Stimulated activated CD8-positive, alpha-beta memory T cell treated with anti-CD3 and anti-CD28 coated beads, Interleukin-7, amount 100 ng/mL, for 1 hour (primary cell): Measurements from ENCODE around the gene USP17L28.
"Not testable (repeated sequence)": the region's sequence is repeated elsewhere in the genome, so short reads cannot be mapped to it uniquely, and the experiment has no call there.

ENCODE experiments used
- DNase-seq, 2 donors: peaks; one replicate each; pipeline ENCODE4 v3.0.0-alpha.2; 2020; ENCODE audit warnings: low read depth in 2 of 2

The USP17L28 gene

DNA sequence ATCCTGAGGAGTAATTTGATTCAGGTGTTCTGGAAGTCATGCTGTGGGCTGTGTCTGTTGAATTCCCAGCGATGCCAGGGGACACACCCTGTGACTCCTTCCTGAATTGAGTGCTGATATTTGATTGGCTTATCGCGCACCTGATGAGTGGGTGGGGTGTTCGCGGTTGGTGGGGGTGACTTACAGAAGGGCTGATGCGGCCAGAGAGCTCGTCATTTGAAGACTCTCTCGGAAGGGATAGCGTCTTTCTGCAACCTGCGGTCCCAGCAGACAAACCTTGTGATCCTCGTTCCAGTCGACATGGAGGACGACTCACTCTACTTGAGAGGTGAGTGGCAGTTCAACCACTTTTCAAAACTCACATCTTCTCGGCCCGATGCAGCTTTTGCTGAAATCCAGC, at the start of gene USP17L28:
USP17L28 (plus strand) TSS at position 301 of the 400 bp plus-strand sequence; CDS start at position 301, 0 bp downstream.
- not testable (repeated sequence) for DNase-seq

DNA sequence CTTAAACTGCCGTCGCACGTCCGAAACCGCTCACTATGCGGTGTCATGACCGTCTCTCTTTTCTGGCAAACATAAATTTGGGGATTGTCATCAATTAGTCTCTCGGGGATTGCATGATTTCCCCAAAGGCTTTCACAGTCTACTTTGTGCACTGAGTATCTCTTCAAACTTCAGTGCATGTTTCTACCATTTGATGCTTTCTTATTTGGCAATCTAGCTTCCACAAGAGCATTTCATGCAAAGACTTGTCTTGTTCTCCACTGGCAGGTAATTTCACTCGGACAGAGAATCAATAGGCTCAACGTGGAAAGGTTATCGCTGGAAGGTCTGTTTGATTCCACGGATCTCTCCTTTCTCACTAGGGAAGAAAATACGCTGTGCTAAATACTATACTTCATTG, 24.5 kb upstream of the USP17L28 start:
- DNase-seq, result not testable (repeated sequence)

GRCh38 chr4:9324865-9325264, 23.8 kb upstream of the USP17L28 start, which contains the start of gene USP17L24:
Gene USP17L24, plus strand, starts transcription at chr4:9325165. Its CDS starts 0 bp downstream, at chr4:9325165.
- not testable (repeated sequence) for DNase-seq

DNA sequence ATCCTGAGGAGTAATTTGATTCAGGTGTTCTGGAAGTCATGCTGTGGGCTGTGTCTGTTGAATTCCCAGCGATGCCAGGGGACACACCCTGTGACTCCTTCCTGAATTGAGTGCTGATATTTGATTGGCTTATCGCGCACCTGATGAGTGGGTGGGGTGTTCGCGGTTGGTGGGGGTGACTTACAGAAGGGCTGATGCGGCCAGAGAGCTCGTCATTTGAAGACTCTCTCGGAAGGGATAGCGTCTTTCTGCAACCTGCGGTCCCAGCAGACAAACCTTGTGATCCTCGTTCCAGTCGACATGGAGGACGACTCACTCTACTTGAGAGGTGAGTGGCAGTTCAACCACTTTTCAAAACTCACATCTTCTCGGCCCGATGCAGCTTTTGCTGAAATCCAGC, 19.1 kb upstream of the USP17L28 start, which contains the start of gene USP17L25:
USP17L25 (plus strand) TSS at position 301 of the 400 bp plus-strand sequence; CDS start at position 301, 0 bp downstream.
- DNase-seq, result not testable (repeated sequence)

GRCh38 chr4:9334358-9334757, 14.3 kb upstream of the USP17L28 start, which contains the start of gene USP17L26:
Gene USP17L26, plus strand, starts transcription at chr4:9334658. Its CDS starts 0 bp downstream, at chr4:9334658.
- not testable (repeated sequence) for DNase-seq

DNA sequence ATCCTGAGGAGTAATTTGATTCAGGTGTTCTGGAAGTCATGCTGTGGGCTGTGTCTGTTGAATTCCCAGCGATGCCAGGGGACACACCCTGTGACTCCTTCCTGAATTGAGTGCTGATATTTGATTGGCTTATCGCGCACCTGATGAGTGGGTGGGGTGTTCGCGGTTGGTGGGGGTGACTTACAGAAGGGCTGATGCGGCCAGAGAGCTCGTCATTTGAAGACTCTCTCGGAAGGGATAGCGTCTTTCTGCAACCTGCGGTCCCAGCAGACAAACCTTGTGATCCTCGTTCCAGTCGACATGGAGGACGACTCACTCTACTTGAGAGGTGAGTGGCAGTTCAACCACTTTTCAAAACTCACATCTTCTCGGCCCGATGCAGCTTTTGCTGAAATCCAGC, 9.6 kb upstream of the USP17L28 start, which contains the start of gene USP17L5:
USP17L5 (plus strand) TSS at position 301 of the 400 bp plus-strand sequence; CDS start at position 301, 0 bp downstream.
- DNase-seq, result not testable (repeated sequence)

- not testable (repeated sequence) for DNase-seq
Measured at GRCh38 chr4:9343848-9344247, 4.8 kb upstream of the USP17L28 start, which contains the start of gene USP17L27. Gene USP17L27, plus strand, starts transcription at chr4:9344148. Its CDS starts 0 bp downstream, at chr4:9344148.

- not testable (repeated sequence) for DNase-seq
Measured at GRCh38 chr4:9350866-9351265, 2.2 kb downstream of the USP17L28 start.

DNA sequence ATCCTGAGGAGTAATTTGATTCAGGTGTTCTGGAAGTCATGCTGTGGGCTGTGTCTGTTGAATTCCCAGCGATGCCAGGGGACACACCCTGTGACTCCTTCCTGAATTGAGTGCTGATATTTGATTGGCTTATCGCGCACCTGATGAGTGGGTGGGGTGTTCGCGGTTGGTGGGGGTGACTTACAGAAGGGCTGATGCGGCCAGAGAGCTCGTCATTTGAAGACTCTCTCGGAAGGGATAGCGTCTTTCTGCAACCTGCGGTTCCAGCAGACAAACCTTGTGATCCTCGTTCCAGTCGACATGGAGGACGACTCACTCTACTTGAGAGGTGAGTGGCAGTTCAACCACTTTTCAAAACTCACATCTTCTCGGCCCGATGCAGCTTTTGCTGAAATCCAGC, 4.6 kb downstream of the USP17L28 start, which contains the start of gene USP17L29:
USP17L29 (plus strand) TSS at position 301 of the 400 bp plus-strand sequence; CDS start at position 301, 0 bp downstream.
- DNase-seq, result not testable (repeated sequence)

DNA sequence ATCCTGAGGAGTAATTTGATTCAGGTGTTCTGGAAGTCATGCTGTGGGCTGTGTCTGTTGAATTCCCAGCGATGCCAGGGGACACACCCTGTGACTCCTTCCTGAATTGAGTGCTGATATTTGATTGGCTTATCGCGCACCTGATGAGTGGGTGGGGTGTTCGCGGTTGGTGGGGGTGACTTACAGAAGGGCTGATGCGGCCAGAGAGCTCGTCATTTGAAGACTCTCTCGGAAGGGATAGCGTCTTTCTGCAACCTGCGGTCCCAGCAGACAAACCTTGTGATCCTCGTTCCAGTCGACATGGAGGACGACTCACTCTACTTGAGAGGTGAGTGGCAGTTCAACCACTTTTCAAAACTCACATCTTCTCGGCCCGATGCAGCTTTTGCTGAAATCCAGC, 14.1 kb downstream of the USP17L28 start, which contains the start of gene USP17L30:
USP17L30 (plus strand) TSS at position 301 of the 400 bp plus-strand sequence; CDS start at position 301, 0 bp downstream.
- not testable (repeated sequence) for DNase-seq

- DNase-seq, result not testable (repeated sequence)
Measured at GRCh38 chr4:9379881-9380280, 31.2 kb downstream of the USP17L28 start.

DNA sequence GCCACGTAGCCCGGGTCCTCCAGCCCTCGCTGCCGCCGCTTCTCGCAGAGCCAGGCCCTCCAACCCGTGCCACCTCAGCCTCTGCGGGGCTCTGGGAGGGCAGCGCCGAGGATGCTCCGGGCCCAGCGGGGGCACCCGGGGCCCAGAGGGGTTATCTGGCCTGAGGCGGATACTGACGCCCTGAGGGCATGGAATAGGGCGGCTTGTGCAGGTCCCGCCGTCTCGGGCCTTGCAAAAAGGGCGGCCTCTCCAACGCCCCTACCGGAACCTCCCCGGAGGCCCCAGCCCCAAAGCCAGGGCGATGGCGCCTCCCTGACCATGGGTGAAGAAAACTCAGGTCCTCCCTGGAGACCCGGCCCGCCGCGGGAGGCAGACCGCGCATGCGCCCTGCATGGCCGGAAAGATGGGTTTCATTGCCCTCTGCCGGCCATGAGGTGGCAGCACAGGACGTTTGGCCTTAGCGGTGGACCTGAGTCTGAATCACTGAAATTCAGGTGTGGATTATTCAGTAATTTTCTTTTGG, 32.4 kb downstream of the USP17L28 start:
- DNase-seq, result peak in 1 of 2 donors; percentile 20

GRCh38 chr4:9384126-9384525, 35.4 kb downstream of the USP17L28 start:
- DNase-seq, result no peak

DNA sequence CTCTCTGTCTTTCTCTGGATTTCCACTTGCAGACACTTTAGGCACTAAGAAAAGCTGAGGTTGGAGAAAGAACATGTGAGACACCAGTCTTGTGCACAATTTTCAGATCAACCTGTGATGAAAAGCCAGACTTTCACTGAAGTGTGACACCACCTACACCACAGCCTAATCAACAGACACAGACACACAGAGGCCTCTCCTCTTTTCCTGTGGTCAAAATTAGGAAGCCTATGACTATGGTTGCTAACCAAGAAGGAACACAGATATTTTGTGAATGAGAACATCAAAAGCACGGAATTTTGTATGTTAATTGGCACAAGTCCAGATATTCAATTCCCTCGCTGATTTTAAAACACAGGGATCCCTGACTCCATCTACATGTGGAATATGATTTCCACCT, 40.3 kb downstream of the USP17L28 start:
- not testable (repeated sequence) for DNase-seq
